NCI-H1417 (cell line): ENCODE data around the gene SFN.
"Not testable (repeated sequence)": the region's sequence is repeated elsewhere in the genome, so short reads cannot be mapped to it uniquely, and the experiment has no call there.

Source experiments
- DNase-seq, 3 experiments: peaks; one replicate each; lab custom pipeline; 2025; lab: John Stamatoyannopoulos, UW

The SFN gene

DNA sequence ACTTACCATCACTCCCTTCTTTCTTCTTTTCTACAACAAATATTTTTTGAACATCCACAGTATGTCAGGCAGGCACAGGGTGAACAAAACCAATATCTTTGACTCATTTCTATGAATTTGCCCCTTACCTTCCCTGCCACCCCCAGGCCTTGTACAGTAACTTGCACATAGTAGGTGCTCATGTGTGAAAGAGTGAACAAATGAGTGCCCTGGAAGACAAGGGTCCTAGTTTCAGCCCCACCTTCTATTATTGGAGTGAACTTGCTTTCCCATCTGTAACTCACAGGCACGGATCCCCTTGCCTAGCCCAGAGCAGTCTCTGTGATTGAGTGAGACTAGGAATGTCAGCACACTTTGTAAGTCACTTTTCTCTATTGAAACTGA is 23.6 kb upstream of the SFN start:
- DNase-seq: no peak

DNA sequence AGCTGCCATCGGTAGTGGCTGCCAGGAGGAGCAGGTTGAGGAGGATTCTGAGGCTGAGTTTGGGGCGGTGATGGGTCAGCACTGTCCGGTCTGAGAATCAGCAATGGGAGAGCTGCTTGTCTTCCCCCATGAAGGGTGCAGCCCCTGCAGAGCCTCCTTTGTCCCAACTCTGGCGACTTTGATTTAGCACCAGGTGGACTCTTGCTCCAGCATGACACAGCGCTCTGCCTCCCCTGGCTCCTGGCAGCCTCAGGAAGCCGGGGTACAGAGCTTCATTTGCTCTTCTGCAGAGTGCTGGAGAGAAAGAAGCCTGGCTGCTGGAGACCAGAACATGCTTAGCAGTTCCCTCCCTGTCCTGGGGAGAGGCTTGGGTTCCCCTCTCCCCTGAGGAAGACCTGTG is 23.2 kb upstream of the SFN start:
- no peak for DNase-seq

DNA sequence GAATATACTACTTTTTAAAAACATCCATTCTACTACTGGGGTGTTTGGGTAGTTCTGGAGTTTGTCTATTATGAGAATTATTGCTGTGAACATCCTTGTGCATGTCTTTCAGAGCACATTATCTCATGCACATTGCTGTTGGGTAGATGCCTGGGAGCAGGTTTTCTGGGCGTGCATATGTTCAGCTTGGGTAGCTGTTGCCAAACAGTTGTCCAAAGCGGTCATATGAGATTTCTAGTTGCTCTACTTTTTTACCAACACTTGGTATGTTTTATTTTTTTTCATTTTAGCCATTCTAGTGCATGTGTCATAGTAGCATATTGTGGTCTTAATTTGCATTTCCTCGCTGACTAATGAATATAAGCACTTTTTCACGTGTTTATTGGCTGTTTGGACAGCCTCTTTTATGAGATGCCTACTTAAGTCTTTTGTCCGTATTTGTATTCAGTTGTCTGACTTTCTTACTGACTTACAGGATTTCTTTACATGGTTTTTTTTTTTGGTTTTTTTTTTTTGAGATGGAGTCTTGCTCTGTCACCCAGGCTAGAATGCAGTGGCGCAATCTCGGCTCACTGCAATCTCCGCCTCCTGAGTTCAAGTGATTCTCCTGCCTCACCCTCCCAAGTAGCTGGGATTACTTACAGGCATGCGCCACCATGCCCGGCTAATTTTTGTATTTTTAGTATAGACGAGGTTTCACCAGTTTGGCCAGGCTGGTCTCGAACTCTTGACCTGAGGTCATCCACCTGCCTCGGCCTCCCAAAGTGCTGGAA is 18.3 kb upstream of the SFN start:
- DNase-seq: no peak

DNA sequence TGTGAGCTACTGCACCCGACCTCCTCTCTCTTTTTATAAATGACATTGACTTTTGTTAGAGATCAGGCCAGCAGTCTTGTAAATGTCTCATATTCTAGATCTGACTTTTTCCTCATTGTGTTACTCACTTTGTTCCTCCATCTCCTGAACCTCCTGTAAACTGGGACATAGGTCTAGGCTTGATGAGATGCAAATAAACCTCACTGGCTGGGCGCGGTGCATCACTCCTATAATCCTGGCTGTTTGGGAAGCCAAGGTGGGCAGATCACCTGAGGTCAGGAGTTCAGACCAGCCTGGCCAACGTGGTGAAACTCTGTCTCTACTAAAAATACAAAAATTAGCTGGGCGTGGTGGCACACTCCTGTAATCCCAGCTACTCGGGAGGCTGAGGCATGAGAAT is 15.1 kb upstream of the SFN start:
- DNase-seq: not testable (repeated sequence)

DNA sequence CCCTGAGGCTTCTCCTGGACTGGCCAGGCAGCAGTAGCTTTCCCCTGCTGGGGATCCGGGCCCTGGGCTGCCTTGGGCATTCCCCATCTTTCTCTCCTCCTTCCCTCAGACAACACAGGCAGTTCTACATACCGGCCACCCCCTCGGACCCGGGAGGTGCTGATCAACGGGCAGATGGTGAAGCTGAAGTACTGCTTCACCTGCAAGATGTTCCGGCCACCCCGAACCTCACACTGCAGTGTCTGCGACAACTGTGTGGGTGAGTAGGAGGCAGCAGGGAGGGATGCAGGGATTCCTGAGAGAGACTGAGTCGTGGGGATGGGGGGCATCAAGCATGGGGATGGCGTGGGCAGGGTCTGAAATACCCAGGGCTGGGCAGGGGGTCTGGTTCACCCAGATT is 14.4 kb upstream of the SFN start:
- DNase-seq: no peak

DNA sequence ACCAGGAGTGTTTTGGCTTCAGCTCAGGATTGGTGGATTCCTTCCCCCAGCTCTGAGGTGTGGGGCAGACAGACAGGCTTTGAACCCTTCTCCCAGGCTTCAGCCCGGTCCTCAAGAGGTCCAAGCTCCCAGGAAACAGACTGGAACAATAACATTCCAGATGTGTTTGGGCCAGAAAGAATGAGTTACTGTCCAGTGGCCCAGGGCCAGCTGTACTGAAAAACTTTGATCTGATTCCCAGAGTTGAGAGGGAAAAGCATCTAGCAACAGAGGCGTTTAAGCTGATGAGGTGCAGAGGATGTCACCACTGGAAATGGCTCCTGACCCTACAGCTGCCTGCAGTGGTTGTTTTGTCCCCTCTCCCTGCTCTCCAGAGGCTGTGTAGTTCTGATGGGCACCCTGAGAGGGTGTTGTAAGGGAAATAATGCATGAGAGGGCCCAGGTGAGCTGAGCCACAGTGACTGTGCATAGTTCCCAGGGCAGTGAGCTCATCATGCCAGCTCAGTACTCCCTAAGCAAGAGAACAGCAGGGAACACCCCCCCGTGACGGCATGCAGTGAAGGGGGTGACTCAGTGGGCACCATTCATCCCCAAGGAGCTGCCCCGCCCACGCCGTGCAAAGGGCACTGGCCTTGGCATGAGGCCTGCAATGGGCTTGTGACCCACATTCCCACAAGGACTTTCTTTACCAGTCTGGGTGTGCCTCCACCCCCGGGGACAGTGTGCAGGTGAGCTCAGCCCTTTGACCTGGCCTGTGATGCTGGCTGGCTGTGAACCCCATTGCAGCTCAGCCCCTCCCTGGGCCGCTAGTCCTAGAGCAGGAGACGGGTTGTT is 13.8 kb upstream of the SFN start:
- no peak for DNase-seq

DNA sequence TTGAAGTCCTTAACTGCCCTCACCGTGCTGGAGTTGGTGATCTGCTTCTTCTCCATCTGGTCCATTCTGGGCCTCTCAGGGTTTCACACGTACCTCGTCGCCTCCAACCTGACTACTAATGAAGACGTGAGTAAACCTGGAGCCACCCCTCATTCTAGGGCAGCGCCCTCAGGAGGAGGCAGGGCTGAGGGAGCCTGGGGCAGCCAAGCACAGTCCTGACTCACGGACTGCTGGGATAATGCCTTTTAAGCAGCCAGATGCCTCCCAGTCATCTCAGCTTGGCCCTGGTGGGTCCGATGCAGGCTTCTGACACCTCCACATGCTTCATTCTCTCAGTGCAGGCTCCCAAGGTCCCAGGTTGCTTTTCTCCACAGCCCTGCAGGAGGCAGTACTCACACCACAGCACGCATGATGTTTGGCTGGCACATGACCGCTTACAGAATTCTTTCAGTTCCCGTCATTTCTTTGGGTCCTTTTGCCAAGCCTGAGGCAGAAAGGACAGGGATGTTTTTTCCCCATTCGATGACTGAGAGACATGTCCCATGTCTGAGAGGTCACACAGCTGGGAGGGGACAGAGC is 11.8 kb upstream of the SFN start:
- DNase-seq: no peak

DNA sequence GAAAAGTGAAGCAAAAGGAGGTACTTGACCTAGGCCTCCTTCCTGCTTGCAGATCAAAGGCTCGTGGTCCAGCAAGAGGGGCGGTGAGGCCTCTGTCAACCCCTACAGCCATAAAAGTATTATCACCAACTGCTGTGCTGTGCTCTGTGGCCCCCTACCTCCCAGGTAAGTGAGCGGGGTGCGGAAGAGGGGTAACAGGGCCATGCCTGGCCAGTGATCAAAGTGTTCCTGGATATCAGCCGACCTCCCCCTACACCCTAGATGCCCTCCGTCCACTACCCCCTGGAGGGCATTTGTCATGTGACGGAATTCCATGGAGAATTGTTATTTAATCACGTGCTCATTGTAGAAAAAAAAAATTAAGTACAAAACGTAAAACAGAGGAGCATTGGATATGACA is 10.2 kb upstream of the SFN start:
- DNase-seq: no peak

DNA sequence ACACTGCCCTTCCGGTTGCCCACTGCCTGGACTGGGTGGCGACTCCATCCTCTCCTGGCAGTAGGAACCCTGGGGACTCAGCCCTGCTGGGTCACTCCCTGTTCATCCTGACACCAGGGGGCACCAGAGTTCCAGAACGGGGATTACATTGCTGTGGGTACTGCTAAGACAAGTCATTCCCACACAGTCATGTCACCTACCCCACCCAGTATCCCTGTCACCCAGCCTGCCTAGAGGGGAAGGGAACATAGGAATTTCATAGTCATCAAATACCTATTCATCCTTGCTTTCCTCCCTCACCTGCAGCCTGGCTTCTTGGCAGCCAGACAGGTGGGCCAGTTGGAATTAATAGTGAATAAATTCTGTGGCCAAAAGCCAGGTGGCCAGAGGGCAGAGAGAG is 9.8 kb upstream of the SFN start:
- peak; percentile 65 to 82 (median 71) for DNase-seq

DNA sequence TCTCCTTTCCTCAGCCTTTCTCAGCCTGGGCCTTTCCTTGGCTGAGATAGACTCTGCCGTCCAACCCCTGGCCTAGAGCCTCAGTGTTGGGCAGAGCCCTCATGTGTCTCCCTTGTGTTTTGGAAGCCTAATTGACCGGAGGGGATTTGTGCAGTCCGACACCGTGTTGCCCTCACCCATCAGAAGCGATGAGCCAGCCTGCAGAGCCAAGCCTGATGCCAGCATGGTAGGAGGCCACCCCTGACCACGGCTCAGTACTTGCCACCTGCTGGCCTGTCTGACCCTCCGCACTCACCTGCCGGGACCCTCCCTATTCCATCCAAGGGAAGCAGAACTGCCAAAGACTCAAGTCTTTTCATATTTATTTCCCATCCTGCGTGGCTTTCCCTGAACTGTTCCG is 9.3 kb upstream of the SFN start:
- DNase-seq: no peak

DNA sequence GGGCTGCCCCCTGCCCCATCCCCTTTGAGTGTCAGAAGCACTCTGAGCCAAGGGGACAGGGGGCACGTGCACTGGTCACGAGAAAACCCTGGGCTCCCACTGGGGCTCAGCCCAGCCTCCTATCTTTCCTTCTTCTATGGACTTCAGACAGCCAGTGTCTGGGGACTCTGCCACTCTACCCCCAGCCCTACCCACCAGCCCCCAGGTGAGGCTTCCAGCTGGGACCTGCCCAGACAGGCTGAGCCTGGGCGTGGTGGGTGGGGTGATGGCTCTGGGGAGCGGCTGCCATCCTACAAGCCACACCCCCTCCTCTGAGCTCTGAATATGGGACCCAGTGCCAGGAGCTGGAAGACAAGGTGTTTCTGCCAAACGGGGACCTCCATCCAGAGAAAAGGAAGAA is 8.0 kb upstream of the SFN start:
- DNase-seq: no peak

DNA sequence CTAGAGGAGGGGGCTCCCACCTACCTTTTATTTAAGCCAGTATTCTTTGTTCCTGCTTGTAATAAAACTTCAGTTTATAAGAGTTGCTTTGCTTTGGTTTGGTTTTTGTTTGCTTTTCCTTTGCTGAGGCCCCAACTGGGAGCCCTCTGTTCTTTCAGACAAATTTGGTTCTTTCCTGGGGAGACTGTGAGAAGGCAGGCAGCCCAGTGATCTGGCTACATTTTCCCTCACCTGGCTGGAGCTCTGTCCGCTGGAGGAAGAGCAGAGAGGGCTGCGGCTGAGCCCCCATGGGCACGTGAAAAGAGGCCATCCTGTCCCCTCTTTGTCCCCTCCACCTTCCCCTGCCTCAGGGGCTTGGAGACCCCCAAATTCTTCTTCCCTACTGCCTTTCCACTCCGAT is 7.3 kb upstream of the SFN start:
- DNase-seq: no peak

DNA sequence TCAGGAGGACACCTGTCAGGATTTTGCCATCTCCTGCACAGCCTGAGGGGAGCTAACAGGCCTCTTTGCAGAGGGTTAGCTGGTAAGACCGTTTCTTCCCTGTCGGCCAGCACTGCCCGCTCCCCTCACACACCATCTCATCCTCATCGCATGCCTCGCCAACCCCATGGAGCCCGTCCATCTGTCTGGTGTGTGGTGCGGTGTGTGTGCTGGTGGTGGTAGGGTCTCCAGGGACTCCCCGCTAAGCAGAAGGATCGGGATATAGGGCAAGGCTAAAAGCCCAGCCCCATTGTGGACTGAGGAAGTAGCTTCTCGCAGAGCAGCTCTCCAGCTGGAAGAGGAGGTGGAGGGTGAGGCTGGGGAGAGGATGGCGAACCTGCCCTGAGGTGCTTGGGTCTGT is 6.8 kb upstream of the SFN start:
- no peak for DNase-seq

DNA sequence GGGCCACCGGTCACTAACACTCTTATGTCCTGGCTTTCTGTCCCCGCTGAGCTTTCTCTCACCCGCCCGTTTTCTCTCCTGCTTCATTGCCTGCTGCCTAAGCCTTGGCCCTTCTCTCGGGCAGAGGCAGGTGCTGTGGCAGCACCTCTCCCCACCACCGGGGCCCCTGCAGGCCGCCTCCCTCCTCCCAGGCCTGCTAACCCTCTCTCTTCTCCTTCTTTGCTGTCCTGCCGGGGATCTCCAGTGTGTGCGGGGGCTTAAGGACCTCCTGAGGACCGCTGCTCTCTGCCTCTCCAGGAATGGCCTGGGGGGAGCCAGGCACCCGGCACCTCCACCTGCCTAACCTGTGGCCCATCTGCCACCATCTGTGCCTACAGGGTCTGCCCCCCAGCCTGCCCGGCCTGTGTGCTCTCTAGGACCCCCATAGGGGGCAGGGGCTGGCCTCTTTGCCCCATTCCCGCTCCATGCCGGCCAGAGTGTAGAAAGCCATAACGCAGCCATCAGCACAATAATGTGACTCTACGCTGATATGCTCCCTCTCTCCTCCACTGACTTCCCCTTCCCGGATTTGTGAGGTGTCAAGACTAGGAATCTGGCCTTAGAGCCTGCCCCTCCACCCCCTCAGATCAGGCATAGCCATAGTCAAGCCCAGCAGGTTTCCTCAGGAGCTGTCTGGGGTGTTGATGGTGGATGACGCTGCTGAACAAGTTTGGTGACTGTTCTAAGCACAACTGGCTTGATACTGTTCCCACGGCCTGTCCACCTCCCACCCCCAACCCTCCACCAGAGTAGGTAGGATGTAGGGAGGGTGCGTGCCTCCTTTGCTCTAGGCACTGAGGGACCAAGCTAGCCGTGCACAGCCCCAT is 6.1 kb upstream of the SFN start:
- DNase-seq: no peak

DNA sequence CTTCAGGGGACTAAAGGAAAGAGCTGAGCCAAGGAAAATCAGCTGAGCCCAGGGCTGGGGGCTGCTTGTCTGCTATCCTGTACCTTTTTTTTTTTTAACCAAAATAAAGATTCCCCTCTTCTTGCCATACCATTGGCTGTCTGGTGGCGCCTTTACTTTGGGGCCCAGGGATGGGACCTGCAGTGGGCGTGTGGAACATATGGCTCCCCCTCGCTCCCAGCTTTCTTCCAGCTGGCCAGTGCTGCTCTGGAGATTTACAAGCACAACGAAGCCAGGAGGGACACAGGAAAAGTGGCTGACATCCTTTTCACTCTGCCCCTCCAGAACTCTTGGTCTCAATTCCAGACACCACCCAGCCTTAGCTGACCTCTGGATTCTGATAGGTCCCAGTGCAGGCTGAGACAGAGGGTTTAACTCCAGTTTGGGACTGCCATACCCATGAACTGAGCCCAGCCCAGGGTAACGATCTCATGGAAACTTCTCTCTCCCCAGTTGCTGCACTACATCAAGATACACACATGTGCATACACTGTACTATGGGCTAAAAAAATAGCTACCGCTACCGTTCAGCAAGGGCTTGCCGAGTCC is 5.4 kb upstream of the SFN start:
- DNase-seq: no peak

DNA sequence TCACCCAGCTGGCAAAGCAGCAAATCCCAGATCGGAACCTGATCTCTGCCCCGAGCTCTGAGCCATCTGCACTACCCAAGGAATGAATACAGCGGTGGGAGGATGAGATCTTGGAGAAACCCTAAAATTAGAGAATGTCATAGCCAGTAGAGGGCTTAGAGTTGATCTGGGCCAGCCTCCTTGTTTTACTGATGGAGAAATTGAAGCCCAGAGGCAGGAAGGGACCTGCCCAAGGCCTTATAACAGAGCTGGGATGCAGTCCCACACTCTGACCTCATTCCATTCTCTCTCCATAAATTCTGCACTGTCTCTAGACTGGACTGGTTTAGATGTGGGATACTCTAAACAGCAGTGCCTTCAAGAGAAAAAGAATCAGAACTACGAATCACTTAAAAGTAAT is 4.8 kb upstream of the SFN start:
- DNase-seq: no peak

DNA sequence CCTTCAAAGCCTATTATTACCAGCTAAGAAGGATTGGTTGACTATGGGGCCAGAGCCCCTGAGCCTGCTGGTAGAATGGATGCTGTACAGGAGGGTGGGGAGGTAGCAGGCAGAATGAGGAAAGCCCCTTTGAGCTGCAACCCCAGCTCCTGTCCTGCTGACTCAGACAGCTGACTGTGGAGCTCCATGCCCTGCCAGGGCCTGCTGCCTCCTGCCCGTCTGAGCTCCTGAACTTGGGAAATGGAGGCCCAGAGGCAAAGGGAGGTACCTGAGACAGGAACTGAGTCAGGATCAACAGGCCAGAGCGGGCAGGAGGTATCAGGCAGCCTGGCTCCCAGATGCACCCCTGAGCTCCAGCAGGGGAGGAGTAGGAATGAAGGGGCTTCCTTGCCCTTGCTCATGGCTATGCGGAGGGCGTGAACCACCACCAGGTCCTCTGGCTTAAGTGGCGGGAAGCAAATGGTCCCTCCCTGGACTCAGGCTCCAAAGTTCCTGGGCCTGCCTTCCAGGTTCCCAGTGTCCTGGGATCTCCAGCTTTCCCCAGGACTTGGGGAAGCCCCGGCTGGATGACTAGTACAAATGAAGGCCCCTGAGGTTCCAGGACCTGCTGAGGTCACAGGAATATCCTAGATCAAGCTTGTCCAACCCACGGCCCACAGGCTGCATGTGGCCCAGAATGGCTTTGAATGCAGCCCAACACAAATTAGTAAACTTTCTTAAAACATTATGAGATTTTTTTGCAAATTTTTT is 3.9 kb upstream of the SFN start:
- DNase-seq: no peak

DNA sequence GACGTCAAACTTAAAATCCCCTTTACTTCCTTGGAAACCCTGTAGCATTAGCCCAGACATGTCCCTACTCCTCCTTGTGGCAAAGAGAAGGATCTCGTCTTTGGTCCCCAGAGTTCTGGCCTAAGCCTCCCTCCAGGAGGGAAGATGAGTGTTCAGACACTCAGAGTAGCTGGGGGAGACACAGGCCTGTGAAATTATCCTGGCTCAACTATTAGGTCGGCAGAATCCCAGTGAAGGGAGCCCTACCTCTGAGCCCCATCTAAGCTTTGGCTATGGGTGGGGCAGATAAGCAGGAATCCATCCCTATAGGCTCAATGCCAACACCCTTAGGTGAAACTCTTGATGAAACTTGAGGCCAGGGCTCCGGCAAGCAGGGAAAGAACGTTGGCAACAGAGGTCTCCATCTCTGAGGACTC is 1.7 kb upstream of the SFN start:
- no peak for DNase-seq

DNA sequence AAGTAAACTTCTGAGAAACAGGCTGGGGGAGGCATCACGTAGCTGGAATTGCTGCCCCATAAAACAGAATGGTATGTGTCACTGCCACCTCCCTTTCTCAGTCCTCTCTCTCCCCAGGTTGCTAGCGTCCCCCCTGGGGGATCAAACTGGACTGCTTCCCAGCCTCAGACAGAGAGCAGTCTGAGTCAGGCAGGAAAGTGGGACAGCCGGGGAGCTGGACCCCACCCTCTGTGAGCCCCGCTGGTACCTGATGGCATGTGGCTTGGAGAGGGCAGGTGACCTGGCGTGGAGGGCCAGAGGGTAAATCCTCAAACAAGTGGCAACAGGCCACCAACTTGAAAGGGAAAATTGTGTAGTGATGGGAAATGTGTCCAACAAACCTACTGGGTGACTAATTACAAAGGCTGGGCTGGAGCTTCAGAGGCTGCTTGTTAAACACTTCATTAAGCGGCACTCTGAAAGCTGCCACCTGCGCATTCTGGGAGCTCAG is 1.0 kb upstream of the SFN start:
- DNase-seq: peak in 2 of 3 experiments; percentile 39 to 77

DNA sequence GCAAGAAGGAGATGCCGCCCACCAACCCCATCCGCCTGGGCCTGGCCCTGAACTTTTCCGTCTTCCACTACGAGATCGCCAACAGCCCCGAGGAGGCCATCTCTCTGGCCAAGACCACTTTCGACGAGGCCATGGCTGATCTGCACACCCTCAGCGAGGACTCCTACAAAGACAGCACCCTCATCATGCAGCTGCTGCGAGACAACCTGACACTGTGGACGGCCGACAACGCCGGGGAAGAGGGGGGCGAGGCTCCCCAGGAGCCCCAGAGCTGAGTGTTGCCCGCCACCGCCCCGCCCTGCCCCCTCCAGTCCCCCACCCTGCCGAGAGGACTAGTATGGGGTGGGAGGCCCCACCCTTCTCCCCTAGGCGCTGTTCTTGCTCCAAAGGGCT is 732 bp downstream of the SFN start:
- no peak for DNase-seq
